ENCODE data around the gene DPAGT1. TPM values are rescaled to one million over a fixed set of nuclear protein-coding genes. Genes with fewer than 3 reads are reported as not detected.

Gene DPAGT1
- total RNA-seq, 1 donor: 22.1 TPM

GRCh38 chr11:119115484-119116234 is 14.0 kb upstream of the DPAGT1 start:
- Histone ChIP-seq H3K9me3 (ENCODE audit: low read depth, low read length) (no peaks in the 10 kb centered on the region), H3K36me3 (ENCODE audit: insufficient read depth, low read length) (peaks cover 46% of the 10 kb centered on the region), H3K79me2 (ENCODE audit: insufficient read depth, low read length) (no peaks in the 10 kb centered on the region), H3K4me2 (ENCODE audit: insufficient read depth, low read length) (no peak overlapping the region), H2AFZ (ENCODE audit: low read length) (no peak overlapping the region), H3K27ac (ENCODE audit: low read depth, low read length) (no peak overlapping the region), H3K4me3 (ENCODE audit: insufficient read depth, low read length) (no peak overlapping the region), H3K27me3 (ENCODE audit: insufficient read depth, low read length) (no peaks in the 10 kb centered on the region), H3K4me1 (ENCODE audit: insufficient read depth, low read length) (peaks cover 5% of the 10 kb centered on the region), H4K20me1 (ENCODE audit: insufficient read depth, low read length) (no peaks in the 10 kb centered on the region)
- peak; percentile 13 for DNase-seq (ENCODE audit: insufficient read length, low spot score, missing footprints)
- no peak for TF ChIP-seq CTCF (IDR thresholded peaks at IDR 0.05; ENCODE audit: extremely low read depth, low read depth, low read length)

- H3K36me3 ChIP-seq (ENCODE audit: insufficient read depth, low read length): peaks cover 50% of the 10 kb centered on the region
- no peaks in the 10 kb centered on the region for H4K20me1 ChIP-seq (ENCODE audit: insufficient read depth, low read length)
- peak; percentile 82 for DNase-seq (ENCODE audit: insufficient read length, low spot score, missing footprints)
- H3K27me3 ChIP-seq (ENCODE audit: insufficient read depth, low read length): no peaks in the 10 kb centered on the region
- no peak overlapping the region for H3K4me3 ChIP-seq (ENCODE audit: insufficient read depth, low read length)
- no peak overlapping the region for H3K4me2 ChIP-seq (ENCODE audit: insufficient read depth, low read length)
- no peak for TF ChIP-seq CTCF (IDR thresholded peaks at IDR 0.05; ENCODE audit: extremely low read depth, low read depth, low read length)
- no peaks in the 10 kb centered on the region for H3K9me3 ChIP-seq (ENCODE audit: low read depth, low read length)
- H3K79me2 ChIP-seq (ENCODE audit: insufficient read depth, low read length): peaks cover 2% of the 10 kb centered on the region
- H3K4me1 ChIP-seq (ENCODE audit: insufficient read depth, low read length): no peaks in the 10 kb centered on the region
- H2AFZ ChIP-seq (ENCODE audit: low read length): no peak overlapping the region
- no peak overlapping the region for H3K27ac ChIP-seq (ENCODE audit: low read depth, low read length)
These were observed 12.7 kb upstream of the DPAGT1 start for GRCh38 chr11:119114351-119114750.

GRCh38 chr11:119113716-119114115 is 12.1 kb upstream of the DPAGT1 start:
- peaks cover 9% of the 10 kb centered on the region for H3K79me2 ChIP-seq (ENCODE audit: insufficient read depth, low read length)
- peaks cover 3% of the 10 kb centered on the region for H3K4me1 ChIP-seq (ENCODE audit: insufficient read depth, low read length)
- H4K20me1 ChIP-seq (ENCODE audit: insufficient read depth, low read length): peaks cover 3% of the 10 kb centered on the region
- no peak overlapping the region for H3K4me3 ChIP-seq (ENCODE audit: insufficient read depth, low read length)
- H3K36me3 ChIP-seq (ENCODE audit: insufficient read depth, low read length): peaks cover 50% of the 10 kb centered on the region
- no peaks in the 10 kb centered on the region for H3K27me3 ChIP-seq (ENCODE audit: insufficient read depth, low read length)
- H2AFZ ChIP-seq (ENCODE audit: low read length): no peak overlapping the region
- no peaks in the 10 kb centered on the region for H3K9me3 ChIP-seq (ENCODE audit: low read depth, low read length)
- no peak overlapping the region for H3K4me2 ChIP-seq (ENCODE audit: insufficient read depth, low read length)
- no peak overlapping the region for H3K27ac ChIP-seq (ENCODE audit: low read depth, low read length)
- no peak for DNase-seq (ENCODE audit: insufficient read length, low spot score, missing footprints)
- no peak for TF ChIP-seq CTCF (IDR thresholded peaks at IDR 0.05; ENCODE audit: extremely low read depth, low read depth, low read length)

GRCh38 chr11:119112314-119113020 is 10.8 kb upstream of the DPAGT1 start:
- Histone ChIP-seq H3K27ac (ENCODE audit: low read depth, low read length) (no peak overlapping the region), H3K79me2 (ENCODE audit: insufficient read depth, low read length) (peaks cover 21% of the 10 kb centered on the region), H3K27me3 (ENCODE audit: insufficient read depth, low read length) (no peaks in the 10 kb centered on the region), H3K4me1 (ENCODE audit: insufficient read depth, low read length) (peaks cover 12% of the 10 kb centered on the region), H4K20me1 (ENCODE audit: insufficient read depth, low read length) (peaks cover 12% of the 10 kb centered on the region), H2AFZ (ENCODE audit: low read length) (no peak overlapping the region), H3K4me3 (ENCODE audit: insufficient read depth, low read length) (no peak overlapping the region), H3K4me2 (ENCODE audit: insufficient read depth, low read length) (no peak overlapping the region), H3K36me3 (ENCODE audit: insufficient read depth, low read length) (peaks cover 47% of the 10 kb centered on the region), H3K9me3 (ENCODE audit: low read depth, low read length) (no peaks in the 10 kb centered on the region)
- DNase-seq (ENCODE audit: insufficient read length, low spot score, missing footprints): peak; percentile 57
- no peak for TF ChIP-seq CTCF (IDR thresholded peaks at IDR 0.05; ENCODE audit: extremely low read depth, low read depth, low read length)
